ENCODE data around the gene CACNG8.

Gene CACNG8

GRCh38 chr19:53958823-53959757, 3.6 kb upstream of the CACNG8 start:
- Histone ChIP-seq H3K27me3 (peaks cover 63 to 82% (median 80%) of the 10 kb centered on the region in 11 experiments), H3K4me3 (no peak overlapping the region), H3K4me1 (peaks cover 4 to 53% (median 36%) of the 10 kb centered on the region in 10 experiments; a peak in 18 of 20 replicates), H3K4me2 (peak overlapping the region in 8 of 11 experiments; percentile 21 to 71 (median 36); a peak in 13 of 22 replicates), H4K20me1 (peaks cover 0 to 5% (median 0%) of the 10 kb centered on the region in 11 experiments; a peak in 2 of 22 replicates), H3K36me3 (no peaks in the 10 kb centered on the region), H3K27ac (no peak overlapping the region), H3K9me3 (replicated peaks in 1 of 11) (no peaks in the 10 kb centered on the region; a peak in 1 of 22 replicates), H3K9ac (no peak overlapping the region)
- no peak for TF ChIP-seq Cebpa-rat (IDR thresholded peaks at IDR 0.05)

GRCh38 chr19:53960187-53960586, 2.5 kb upstream of the CACNG8 start:
- Histone ChIP-seq H3K36me3 (no peaks in the 10 kb centered on the region), H3K4me3 (no peak overlapping the region), H3K4me2 (peak overlapping the region in 5 of 11 experiments; percentile 32 to 71 (median 55); a peak in 9 of 22 replicates), H3K27me3 (peaks cover 65 to 89% (median 85%) of the 10 kb centered on the region in 11 experiments), H3K9me3 (replicated peaks in 1 of 11) (no peaks in the 10 kb centered on the region), H3K27ac (no peak overlapping the region), H3K4me1 (peaks cover 15 to 64% (median 47%) of the 10 kb centered on the region in 10 experiments), H4K20me1 (peaks cover 0 to 5% (median 0%) of the 10 kb centered on the region in 11 experiments; a peak in 2 of 22 replicates), H3K9ac (no peak overlapping the region)
- TF ChIP-seq Cebpa-rat (IDR thresholded peaks at IDR 0.05), result no peak

GRCh38 chr19:53960886-53961285, 1.9 kb upstream of the CACNG8 start:
- Histone ChIP-seq H3K27ac (no peak overlapping the region), H3K9ac (no peak overlapping the region), H3K27me3 (peaks cover 65 to 88% (median 83%) of the 10 kb centered on the region in 11 experiments), H3K4me3 (peak overlapping the region in 1 of 10 experiments; percentile 24; a peak in 1 of 20 replicates), H3K4me1 (peaks cover 18 to 66% (median 49%) of the 10 kb centered on the region in 10 experiments), H3K9me3 (replicated peaks in 1 of 11) (no peaks in the 10 kb centered on the region), H4K20me1 (peaks cover 0 to 5% (median 0%) of the 10 kb centered on the region in 11 experiments; a peak in 2 of 22 replicates), H3K4me2 (peak overlapping the region in 6 of 11 experiments; percentile 31 to 71 (median 42); a peak in 11 of 22 replicates), H3K36me3 (no peaks in the 10 kb centered on the region)
- no peak for TF ChIP-seq Cebpa-rat (IDR thresholded peaks at IDR 0.05)

- Histone ChIP-seq H3K9me3 (replicated peaks in 1 of 11) (no peaks in the 10 kb centered on the region), H3K27me3 (peaks cover 65 to 79% (median 75%) of the 10 kb centered on the region in 11 experiments), H4K20me1 (peaks cover 0 to 5% (median 0%) of the 10 kb centered on the region in 11 experiments; a peak in 2 of 22 replicates), H3K4me1 (peaks cover 18 to 59% (median 46%) of the 10 kb centered on the region in 10 experiments), H3K27ac (no peak overlapping the region), H3K36me3 (no peaks in the 10 kb centered on the region), H3K4me3 (no peak overlapping the region), H3K4me2 (no peak overlapping the region), H3K9ac (no peak overlapping the region)
- no peak for TF ChIP-seq Cebpa-rat (IDR thresholded peaks at IDR 0.05)
Observed at GRCh38 chr19:53961523-53962356, 997 bp upstream of the CACNG8 start.

GRCh38 chr19:53965091-53965490, 2.4 kb downstream of the CACNG8 start:
- Histone ChIP-seq H4K20me1 (peaks cover 0 to 3% (median 0%) of the 10 kb centered on the region in 11 experiments; a peak in 2 of 22 replicates), H3K36me3 (no peaks in the 10 kb centered on the region), H3K4me2 (peak overlapping the region; percentile 71 to 95 (median 86)), H3K27ac (peak overlapping the region in 10 of 11 experiments; percentile 3 to 75 (median 52); a peak in 17 of 22 replicates), H3K9me3 (replicated peaks in 1 of 11) (no peaks in the 10 kb centered on the region), H3K4me1 (peaks cover 18 to 35% (median 25%) of the 10 kb centered on the region in 10 experiments), H3K27me3 (peaks cover 35 to 46% (median 42%) of the 10 kb centered on the region in 11 experiments), H3K9ac (peak overlapping the region in 9 of 11 experiments; percentile 9 to 48 (median 26); a peak in 10 of 22 replicates), H3K4me3 (peak overlapping the region in 2 of 10 experiments; percentile 31 to 32; a peak in 3 of 20 replicates)
- TF ChIP-seq Cebpa-rat (IDR thresholded peaks at IDR 0.05), result no peak

- peaks cover 20 to 35% (median 26%) of the 10 kb centered on the region in 10 experiments for H3K4me1 ChIP-seq
- no peaks in the 10 kb centered on the region for H4K20me1 ChIP-seq
- no peak overlapping the region for H3K4me3 ChIP-seq
- no peaks in the 10 kb centered on the region for H3K36me3 ChIP-seq
- H3K4me2 ChIP-seq, result no peak overlapping the region
- H3K27ac ChIP-seq, result no peak overlapping the region
- no peaks in the 10 kb centered on the region for H3K9me3 ChIP-seq (replicated peaks in 1 of 11)
- peaks cover 16 to 27% (median 24%) of the 10 kb centered on the region in 11 experiments for H3K27me3 ChIP-seq
- no peak for TF ChIP-seq Cebpa-rat (IDR thresholded peaks at IDR 0.05)
- no peak overlapping the region for H3K9ac ChIP-seq
Observed at GRCh38 chr19:53966931-53967330, 4.2 kb downstream of the CACNG8 start.

GRCh38 chr19:53969366-53969765, 6.6 kb downstream of the CACNG8 start:
- H3K9me3 ChIP-seq (replicated peaks in 1 of 11), result no peaks in the 10 kb centered on the region
- no peak overlapping the region for H3K4me3 ChIP-seq
- H3K9ac ChIP-seq, result no peak overlapping the region
- no peaks in the 10 kb centered on the region for H4K20me1 ChIP-seq
- no peak overlapping the region for H3K27ac ChIP-seq
- peaks cover 0 to 6% (median 3%) of the 10 kb centered on the region in 11 experiments; a peak in 17 of 22 replicates for H3K27me3 ChIP-seq
- no peak overlapping the region for H3K4me2 ChIP-seq
- H3K36me3 ChIP-seq, result no peaks in the 10 kb centered on the region
- TF ChIP-seq Cebpa-rat (IDR thresholded peaks at IDR 0.05), result no peak
- peaks cover 19 to 35% (median 23%) of the 10 kb centered on the region in 10 experiments for H3K4me1 ChIP-seq

GRCh38 chr19:53971673-53972072, 8.9 kb downstream of the CACNG8 start:
- H3K4me3 ChIP-seq, result peak overlapping the region in 1 of 10 experiments; percentile 20; a peak in 2 of 20 replicates
- peak overlapping the region in 2 of 11 experiments; percentile 2 to 35; a peak in 2 of 22 replicates for H3K9ac ChIP-seq
- H3K9me3 ChIP-seq (replicated peaks in 1 of 11), result no peaks in the 10 kb centered on the region
- no peaks in the 10 kb centered on the region for H4K20me1 ChIP-seq
- no peaks in the 10 kb centered on the region for H3K27me3 ChIP-seq
- H3K36me3 ChIP-seq, result no peaks in the 10 kb centered on the region
- peak overlapping the region; percentile 33 to 88 (median 50); a peak in 17 of 22 replicates for H3K4me2 ChIP-seq
- peaks cover 8 to 22% (median 11%) of the 10 kb centered on the region in 10 experiments; a peak in 18 of 20 replicates for H3K4me1 ChIP-seq
- no peak for TF ChIP-seq Cebpa-rat (IDR thresholded peaks at IDR 0.05)
- H3K27ac ChIP-seq, result peak overlapping the region in 2 of 11 experiments; percentile 25 to 47; a peak in 3 of 22 replicates

Data from BLaER1 treated with 17β-estradiol and CSF1 and Interleukin-3, amounts not matched to agents 10 nM and 100 nM (cell line).